HG02763 (cell line): Measurements from ENCODE around the gene SH3RF3.

ENCODE experiments used
- ATAC-seq: cut with Tn5 transposase; IDR thresholded peaks from one replicate; pipeline ENCODE4 v1.9.1; 2021; ENCODE audit warnings: mild to moderate bottlenecking, moderate library complexity; ENCODE audit not compliant: unreplicated experiment

SH3RF3 gene

GRCh38 chr2:109460553-109461324, 331.7 kb downstream of the SH3RF3 start:
- ATAC-seq, result no peak

GRCh38 chr2:109463236-109463635, 334.2 kb downstream of the SH3RF3 start:
- no peak for ATAC-seq

GRCh38 chr2:109463891-109464290, 334.9 kb downstream of the SH3RF3 start:
- no peak for ATAC-seq

- no peak for ATAC-seq
These were observed 337.9 kb downstream of the SH3RF3 start for GRCh38 chr2:109466674-109467575.

- ATAC-seq, result no peak
These were observed 338.7 kb downstream of the SH3RF3 start for GRCh38 chr2:109467701-109468100.

- ATAC-seq, result no peak
These were observed 339.9 kb downstream of the SH3RF3 start for GRCh38 chr2:109468893-109469292.

GRCh38 chr2:109471658-109472057, 342.7 kb downstream of the SH3RF3 start:
- no peak for ATAC-seq

- no peak for ATAC-seq
These were observed 343.4 kb downstream of the SH3RF3 start for GRCh38 chr2:109472331-109472959.

GRCh38 chr2:109472974-109473373, 344.0 kb downstream of the SH3RF3 start:
- ATAC-seq, result no peak

GRCh38 chr2:109473616-109474318, 344.8 kb downstream of the SH3RF3 start:
- no peak for ATAC-seq

GRCh38 chr2:109474319-109474825, 345.4 kb downstream of the SH3RF3 start:
- ATAC-seq, result no peak

GRCh38 chr2:109475531-109476210, 346.7 kb downstream of the SH3RF3 start:
- no peak for ATAC-seq

- no peak for ATAC-seq
These were observed 347.8 kb downstream of the SH3RF3 start for GRCh38 chr2:109476641-109477441.

- no peak for ATAC-seq
These were observed 350.0 kb downstream of the SH3RF3 start for GRCh38 chr2:109478906-109479493.

- ATAC-seq, result no peak
These were observed 350.8 kb downstream of the SH3RF3 start for GRCh38 chr2:109479804-109480203.

GRCh38 chr2:109480486-109481195, 351.6 kb downstream of the SH3RF3 start:
- no peak for ATAC-seq

- no peak for ATAC-seq
These were observed 352.2 kb downstream of the SH3RF3 start for GRCh38 chr2:109481196-109481555.

GRCh38 chr2:109481599-109481998, 352.6 kb downstream of the SH3RF3 start:
- no peak for ATAC-seq
